Activated naive CD4-positive, alpha-beta T cell treated with anti-CD3 and anti-CD28 coated beads for 36 hours (primary cell): ENCODE data around the gene KIF5C. TPM values are rescaled to one million over a fixed set of nuclear protein-coding genes. Genes with fewer than 3 reads are reported as not detected.

Source experiments
- CTCF ChIA-PET: fragments of 350-600 bp; sonication (Branson Sonifier 250); formaldehyde crosslinking; loops from one replicate; lab custom pipeline; 2021; ENCODE audit warnings: antibody characterized with exemption; lab: Charles Lee
- DNase-seq: peaks from one replicate; pipeline ENCODE4 v3.0.0-alpha.2; 2020
- H3K27ac Mint-ChIP-seq: one replicate; pipeline ENCODE4 v1.8.0; 2021; ENCODE audit warnings: mild to moderate bottlenecking, mixed read lengths
- H3K27me3 Mint-ChIP-seq: one replicate; pipeline ENCODE4 v1.8.0; 2021; ENCODE audit warnings: low read depth, mixed read lengths
- H3K36me3 Mint-ChIP-seq: one replicate; pipeline ENCODE4 v1.8.0; 2021; ENCODE audit warnings: low read depth, mixed read lengths
- H3K4me1 Mint-ChIP-seq: one replicate; pipeline ENCODE4 v1.8.0; 2021; ENCODE audit warnings: low read depth, mixed read lengths
- H3K4me3 Mint-ChIP-seq: one replicate; pipeline ENCODE4 v1.8.0; 2021; ENCODE audit warnings: mild to moderate bottlenecking, moderate library complexity, mixed read lengths
- H3K9me3 Mint-ChIP-seq: one replicate; pipeline ENCODE4 v1.8.0; 2021; ENCODE audit warnings: mixed read lengths
- intact Hi-C: fragments of 100-400 bp; cut with micrococcal nuclease; formaldehyde crosslinking; loops from one replicate; pipeline ENCODE4 v1.15.1; 2023
- total RNA-seq, 2 experiments: library from RNA; stranded (reverse); gene quantifications; one replicate each; pipeline ENCODE4 v1.2.3, GENCODE V29; 2021

KIF5C gene
- total RNA-seq, 2 experiments from 2014 or later = 18.6 to 24.5 TPM

DNA sequence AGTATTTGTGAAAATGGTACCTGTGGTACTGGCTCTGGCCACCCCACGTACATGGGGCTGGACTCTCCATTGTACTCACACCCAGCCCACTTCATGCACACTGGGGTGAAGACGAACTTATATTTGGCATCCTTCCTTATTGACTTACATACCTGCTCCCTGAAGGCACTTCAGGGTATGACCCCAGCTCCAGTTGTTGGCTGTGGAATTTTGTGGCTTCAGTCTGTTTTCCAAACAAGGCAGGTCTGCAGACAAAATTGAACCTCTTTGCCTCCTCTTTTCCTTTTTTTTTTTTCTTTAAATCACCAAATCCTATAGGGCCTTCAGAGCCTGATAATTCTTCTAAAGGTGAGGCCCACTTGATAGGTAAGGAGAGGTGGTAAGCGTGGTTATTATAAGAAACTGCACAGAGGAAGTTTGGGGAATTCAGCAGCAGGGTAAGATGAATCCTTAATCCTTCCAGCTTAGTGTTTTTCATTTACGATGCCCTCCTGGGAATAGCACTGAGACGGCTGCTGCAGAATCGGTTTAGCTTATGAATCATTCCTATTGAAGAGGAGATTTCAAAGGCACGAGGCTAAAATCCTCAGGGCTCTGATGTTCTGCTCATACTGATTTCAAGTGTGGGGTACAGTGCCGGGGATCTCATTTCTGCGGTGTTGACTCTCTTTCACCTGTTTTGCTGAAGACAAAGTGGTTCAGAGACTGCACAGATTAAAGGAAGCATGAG lies 55.2 kb downstream of the KIF5C start:
- CTCF ChIA-PET = interaction anchor here (0.9 kb wide), 1 partner anchor 66 kb away, joined by 6 read pairs; no protein-coding TSS in a partner anchor
- H3K4me3 Mint-ChIP-seq = no peak overlapping the region
- no peaks in the 10 kb centered on the region for H3K9me3 Mint-ChIP-seq
- peaks cover 6% of the 10 kb centered on the region for H3K36me3 Mint-ChIP-seq
- intact Hi-C loops = no loop called here
- no peak overlapping the region for H3K27ac Mint-ChIP-seq
- no peaks in the 10 kb centered on the region for H3K27me3 Mint-ChIP-seq
- H3K4me1 Mint-ChIP-seq = peaks cover 14% of the 10 kb centered on the region
- no peak for DNase-seq

DNA sequence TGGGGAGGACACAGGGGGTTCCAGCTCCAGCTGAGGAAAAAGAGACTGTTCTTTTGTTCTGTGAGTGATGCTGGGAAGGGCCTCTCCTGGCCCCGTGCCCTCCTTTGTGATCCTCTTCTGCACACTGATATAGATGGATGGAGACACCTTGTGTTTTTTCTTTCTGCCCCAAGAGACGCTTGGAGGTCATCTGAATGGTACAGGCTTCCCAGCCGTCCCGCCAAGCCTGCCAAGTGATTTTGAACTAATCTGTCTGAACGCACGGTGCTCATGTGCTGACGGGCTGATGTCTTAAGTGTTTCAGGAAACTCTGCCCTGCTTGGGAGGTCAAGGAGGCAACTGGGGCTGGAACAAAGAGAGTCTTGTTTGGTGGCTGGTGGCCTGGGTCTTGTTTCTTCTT lies 57.5 kb downstream of the KIF5C start:
- H3K9me3 Mint-ChIP-seq = no peaks in the 10 kb centered on the region
- peaks cover 4% of the 10 kb centered on the region for H3K36me3 Mint-ChIP-seq
- no peak overlapping the region for H3K4me3 Mint-ChIP-seq
- no peak overlapping the region for H3K27ac Mint-ChIP-seq
- CTCF ChIA-PET = no interaction called here
- H3K27me3 Mint-ChIP-seq = no peaks in the 10 kb centered on the region
- no peak for DNase-seq
- H3K4me1 Mint-ChIP-seq = no peaks in the 10 kb centered on the region
- intact Hi-C loops = no loop called here

DNA sequence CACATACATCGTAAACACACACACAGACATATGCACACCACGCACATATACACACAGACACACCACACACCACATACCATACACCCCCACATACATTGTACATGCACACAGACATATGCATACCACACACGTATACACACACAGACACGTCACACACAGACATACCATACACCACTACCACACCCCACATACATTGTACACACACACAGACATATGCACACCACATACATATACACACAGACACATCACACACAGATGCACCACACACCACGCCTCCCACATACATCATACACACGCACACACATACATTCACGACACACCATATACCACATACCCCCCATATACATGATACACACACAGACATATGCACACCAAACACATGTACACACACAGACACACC lies 58.4 kb downstream of the KIF5C start:
- no peaks in the 10 kb centered on the region for H3K27me3 Mint-ChIP-seq
- H3K36me3 Mint-ChIP-seq = peaks cover 4% of the 10 kb centered on the region
- CTCF ChIA-PET = no interaction called here
- intact Hi-C loops = no loop called here
- H3K4me3 Mint-ChIP-seq = no peak overlapping the region
- no peak overlapping the region for H3K27ac Mint-ChIP-seq
- no peak for DNase-seq
- H3K4me1 Mint-ChIP-seq = no peaks in the 10 kb centered on the region
- H3K9me3 Mint-ChIP-seq = no peaks in the 10 kb centered on the region

DNA sequence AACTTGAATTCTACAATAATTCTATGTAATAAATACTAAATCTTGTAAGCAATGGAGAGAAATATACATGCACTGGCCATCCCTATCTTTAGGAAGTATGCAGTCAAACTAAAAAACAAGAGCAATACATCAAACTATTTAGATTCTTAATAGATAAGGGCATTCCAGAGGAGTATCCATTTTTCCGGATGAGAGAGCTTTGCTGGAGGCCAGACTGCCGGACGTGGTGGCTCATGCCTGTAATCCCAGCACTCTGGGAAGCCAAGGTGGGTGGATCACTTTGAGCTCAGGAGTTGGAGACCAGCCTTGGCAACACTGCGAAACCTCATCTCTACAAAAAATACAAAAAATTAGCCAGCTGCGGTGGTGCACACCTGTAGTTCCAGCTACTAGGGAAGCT lies 60.8 kb downstream of the KIF5C start:
- H3K36me3 Mint-ChIP-seq = peaks cover under 1% of the 10 kb centered on the region
- no peaks in the 10 kb centered on the region for H3K27me3 Mint-ChIP-seq
- CTCF ChIA-PET = no interaction called here
- no peaks in the 10 kb centered on the region for H3K4me1 Mint-ChIP-seq
- no peaks in the 10 kb centered on the region for H3K9me3 Mint-ChIP-seq
- no peak overlapping the region for H3K4me3 Mint-ChIP-seq
- H3K27ac Mint-ChIP-seq = no peak overlapping the region
- intact Hi-C loops = no loop called here
- DNase-seq = no peak

DNA sequence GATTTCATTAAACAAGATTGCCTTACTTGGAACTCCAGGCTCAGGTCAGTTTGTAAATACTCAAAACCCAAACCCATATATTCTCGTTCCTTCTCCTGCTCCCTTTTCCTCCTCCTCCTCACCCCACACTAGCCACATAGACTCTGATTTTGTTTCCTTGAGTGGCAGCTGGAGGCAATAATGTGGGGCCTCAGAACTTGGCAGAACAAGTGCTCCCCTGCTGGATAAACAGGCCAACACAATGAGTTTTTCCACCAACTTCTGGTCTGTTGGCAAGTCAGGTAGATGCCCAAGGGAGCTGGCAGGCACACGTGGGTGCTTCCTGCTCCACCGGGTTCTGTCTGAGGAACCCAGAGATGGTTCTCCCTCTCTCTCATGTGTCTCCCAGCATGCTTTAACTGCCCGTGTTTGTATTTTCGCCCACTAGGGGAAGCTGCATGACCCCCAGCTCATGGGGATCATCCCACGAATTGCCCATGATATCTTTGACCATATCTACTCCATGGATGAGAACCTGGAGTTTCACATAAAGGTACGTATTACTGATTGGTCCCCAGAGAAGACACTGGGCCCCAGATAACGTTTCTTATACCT lies 61.9 kb downstream of the KIF5C start:
- DNase-seq = no peak
- no peaks in the 10 kb centered on the region for H3K36me3 Mint-ChIP-seq
- no peak overlapping the region for H3K27ac Mint-ChIP-seq
- H3K9me3 Mint-ChIP-seq = no peaks in the 10 kb centered on the region
- CTCF ChIA-PET = interaction anchor here (0.6 kb wide), 1 partner anchor 277 kb away, joined by 3 read pairs; no protein-coding TSS in a partner anchor
- H3K27me3 Mint-ChIP-seq = no peaks in the 10 kb centered on the region
- no peak overlapping the region for H3K4me3 Mint-ChIP-seq
- intact Hi-C loops = no loop called here
- H3K4me1 Mint-ChIP-seq = no peaks in the 10 kb centered on the region

DNA sequence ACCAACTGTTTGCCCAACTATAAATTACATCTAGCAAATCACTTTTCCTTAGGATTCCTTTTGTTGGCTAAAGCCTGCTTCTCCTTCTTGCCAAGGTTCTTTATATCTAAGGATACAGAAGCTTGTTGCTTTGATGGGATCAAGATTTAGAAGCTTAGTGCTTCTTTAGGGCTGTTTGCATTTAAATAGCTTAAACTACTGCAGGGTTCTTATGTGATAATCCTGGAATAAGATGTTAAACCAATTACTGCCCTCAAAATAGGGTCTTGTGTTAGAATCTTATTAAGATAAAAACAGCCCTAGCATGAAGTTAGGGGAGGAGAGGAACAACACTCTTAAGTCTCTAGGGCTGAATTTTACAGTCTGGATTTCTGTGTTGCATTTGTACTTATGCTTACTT lies 64.2 kb downstream of the KIF5C start:
- no peaks in the 10 kb centered on the region for H3K9me3 Mint-ChIP-seq
- intact Hi-C loops = no loop called here
- CTCF ChIA-PET = interaction anchor here (0.7 kb wide), 1 partner anchor 543 kb away, joined by 3 read pairs; no protein-coding TSS in a partner anchor
- H3K27me3 Mint-ChIP-seq = no peaks in the 10 kb centered on the region
- H3K4me3 Mint-ChIP-seq = no peak overlapping the region
- no peak overlapping the region for H3K27ac Mint-ChIP-seq
- no peaks in the 10 kb centered on the region for H3K4me1 Mint-ChIP-seq
- no peak for DNase-seq
- no peaks in the 10 kb centered on the region for H3K36me3 Mint-ChIP-seq

DNA sequence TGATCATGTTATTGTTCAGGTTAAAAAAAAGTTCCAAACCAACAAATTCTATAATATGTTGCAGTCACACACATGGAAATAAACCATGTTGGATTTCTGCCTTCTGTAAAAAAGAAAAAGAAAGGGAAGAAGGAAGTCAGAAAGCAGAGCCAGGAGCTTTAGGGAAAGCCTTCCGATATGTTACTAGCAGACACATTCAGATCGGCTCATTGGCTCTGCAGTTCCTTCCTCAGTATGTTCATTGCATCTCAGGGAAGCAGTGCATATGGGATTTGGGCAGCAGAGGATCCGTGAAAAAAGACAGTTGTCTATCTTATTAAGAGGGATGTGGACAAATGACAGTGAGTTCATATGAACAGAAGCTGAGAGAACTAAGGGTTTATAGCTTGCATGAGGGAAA lies 68.1 kb downstream of the KIF5C start:
- no peak overlapping the region for H3K27ac Mint-ChIP-seq
- H3K4me1 Mint-ChIP-seq = no peaks in the 10 kb centered on the region
- H3K9me3 Mint-ChIP-seq = no peaks in the 10 kb centered on the region

DNA sequence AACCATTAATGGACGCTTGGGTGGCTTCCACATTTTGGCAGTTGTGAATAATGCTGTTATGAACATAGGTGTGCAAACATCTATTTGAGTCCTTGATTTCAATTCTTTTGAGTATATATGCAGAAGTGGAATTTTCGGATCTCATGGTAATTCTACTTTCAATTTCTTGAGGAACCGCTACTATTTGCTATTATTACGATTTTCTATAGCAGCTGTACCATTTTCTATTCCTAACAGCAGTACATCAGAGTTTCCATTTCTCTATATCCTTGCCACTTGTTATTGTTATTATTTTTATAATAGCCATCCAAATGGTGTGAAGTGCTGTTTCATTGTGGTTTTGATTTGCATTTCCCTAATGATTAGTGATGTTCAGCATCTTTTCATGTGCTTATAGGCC lies 69.5 kb downstream of the KIF5C start:
- Mint-ChIP-seq H3K4me1 (no peaks in the 10 kb centered on the region), H3K4me3 (no peak overlapping the region), H3K27me3 (no peaks in the 10 kb centered on the region), H3K9me3 (no peaks in the 10 kb centered on the region), H3K36me3 (peaks cover 4% of the 10 kb centered on the region), H3K27ac (no peak overlapping the region)
- intact Hi-C loops = no loop called here
- CTCF ChIA-PET = interaction anchor here (0.7 kb wide), 1 partner anchor 58 kb away, joined by 3 read pairs; no protein-coding TSS in a partner anchor
- DNase-seq = no peak

More for the DNA sequence above, 68.1 kb downstream of the KIF5C start:
- Mint-ChIP-seq H3K36me3 (peaks cover 4% of the 10 kb centered on the region), H3K4me3 (no peak overlapping the region), H3K27me3 (no peaks in the 10 kb centered on the region)
- CTCF ChIA-PET = no interaction called here
- DNase-seq = no peak
- intact Hi-C loops = no loop called here

DNA sequence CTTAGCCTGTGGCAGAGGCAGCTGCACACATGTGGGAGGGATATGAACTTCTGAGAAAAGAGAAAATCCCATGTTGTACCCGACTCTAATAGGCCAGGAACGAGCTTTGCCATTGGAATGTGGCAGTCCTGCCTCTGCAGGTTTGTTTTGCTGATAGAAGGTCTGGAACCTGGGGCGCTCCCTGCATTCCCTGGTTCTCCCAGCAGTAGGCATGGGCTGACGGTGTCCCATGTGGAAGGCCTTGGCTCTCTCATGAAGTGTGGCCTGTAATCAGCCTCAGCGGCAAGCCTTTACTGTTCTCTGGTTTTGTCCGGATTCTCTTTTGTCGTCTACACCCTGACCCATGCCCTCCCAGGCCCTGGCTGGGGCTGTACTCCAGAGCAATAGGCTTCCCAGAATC lies 72.3 kb downstream of the KIF5C start:
- intact Hi-C loops = no loop called here
- H3K36me3 Mint-ChIP-seq = peaks cover 10% of the 10 kb centered on the region
- H3K4me1 Mint-ChIP-seq = no peaks in the 10 kb centered on the region

DNA sequence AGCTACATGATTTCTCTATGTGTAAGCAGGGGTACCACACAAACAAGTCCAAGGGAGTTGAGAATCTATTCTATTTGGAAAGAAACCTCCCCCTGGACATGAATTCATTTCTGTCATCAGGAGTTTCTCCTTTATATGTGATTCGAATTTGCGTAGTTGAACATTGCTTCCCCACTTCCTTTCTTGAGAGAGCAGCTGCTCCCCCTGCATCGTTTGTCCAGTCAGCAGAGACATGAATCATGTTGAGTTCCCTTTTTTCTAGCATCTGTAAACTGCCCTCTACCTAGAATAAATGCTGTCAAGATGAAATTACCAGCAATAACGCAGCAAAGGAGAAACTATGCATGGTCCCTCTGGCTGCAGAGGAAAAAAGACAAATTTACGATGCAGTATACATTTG lies 73.8 kb downstream of the KIF5C start:
- CTCF ChIA-PET = interaction anchor here (0.6 kb wide), 1 partner anchor 69 kb away, joined by 3 read pairs; no protein-coding TSS in a partner anchor
- no peaks in the 10 kb centered on the region for H3K4me1 Mint-ChIP-seq
- H3K27ac Mint-ChIP-seq = no peak overlapping the region
- no peak for DNase-seq
- peaks cover 10% of the 10 kb centered on the region for H3K36me3 Mint-ChIP-seq
- no peaks in the 10 kb centered on the region for H3K27me3 Mint-ChIP-seq
- intact Hi-C loops = no loop called here
- H3K4me3 Mint-ChIP-seq = no peak overlapping the region
- H3K9me3 Mint-ChIP-seq = no peaks in the 10 kb centered on the region

More for the DNA sequence above, 72.3 kb downstream of the KIF5C start:
- H3K9me3 Mint-ChIP-seq = no peaks in the 10 kb centered on the region
- DNase-seq = no peak
- CTCF ChIA-PET = no interaction called here
- no peak overlapping the region for H3K27ac Mint-ChIP-seq
- no peaks in the 10 kb centered on the region for H3K27me3 Mint-ChIP-seq
- H3K4me3 Mint-ChIP-seq = no peak overlapping the region

DNA sequence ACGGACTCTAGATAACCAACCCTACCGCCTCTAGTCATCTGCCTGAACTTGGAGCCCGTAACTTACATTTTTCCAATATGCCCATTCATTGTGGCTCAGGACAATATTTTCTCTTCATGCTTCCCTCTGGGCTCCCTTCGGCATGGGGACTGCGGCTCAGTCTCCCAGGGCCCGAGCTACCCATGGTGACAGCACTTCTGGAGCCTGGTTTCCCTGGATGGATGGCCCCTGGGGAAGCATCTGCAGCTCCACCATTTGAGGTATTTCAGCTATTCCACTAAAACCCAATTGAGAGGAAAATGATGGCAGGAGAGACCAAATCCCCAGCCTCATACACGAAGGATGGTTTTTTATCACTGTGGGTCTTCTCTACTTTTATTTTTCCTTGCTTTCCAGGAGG lies 74.3 kb downstream of the KIF5C start:
- Mint-ChIP-seq H3K27ac (no peak overlapping the region), H3K4me3 (no peak overlapping the region), H3K36me3 (peaks cover 10% of the 10 kb centered on the region), H3K4me1 (no peaks in the 10 kb centered on the region), H3K27me3 (no peaks in the 10 kb centered on the region), H3K9me3 (no peaks in the 10 kb centered on the region)
- DNase-seq = no peak
- CTCF ChIA-PET = no interaction called here
- intact Hi-C loops = no loop called here

DNA sequence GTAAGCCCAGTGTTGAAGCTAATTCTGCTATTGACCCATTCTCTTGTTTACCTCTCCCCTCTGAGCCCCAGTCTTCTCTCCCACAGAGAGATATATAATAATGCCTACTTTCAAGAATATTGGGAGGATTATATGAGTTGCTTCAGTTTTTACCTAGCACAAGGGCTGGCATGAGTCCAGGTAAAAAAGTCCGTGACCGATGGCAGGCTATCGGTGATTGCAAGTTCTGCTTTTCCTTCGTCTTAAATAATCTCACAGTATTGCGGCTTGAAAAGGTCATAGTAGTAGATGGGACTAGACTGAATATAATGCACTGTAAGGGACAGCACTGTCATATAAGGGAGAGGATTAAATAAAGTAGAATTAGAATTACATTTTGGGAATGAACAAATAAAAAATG lies 77.6 kb downstream of the KIF5C start:
- peaks cover 8% of the 10 kb centered on the region for H3K4me1 Mint-ChIP-seq
- intact Hi-C loops = no loop called here

DNA sequence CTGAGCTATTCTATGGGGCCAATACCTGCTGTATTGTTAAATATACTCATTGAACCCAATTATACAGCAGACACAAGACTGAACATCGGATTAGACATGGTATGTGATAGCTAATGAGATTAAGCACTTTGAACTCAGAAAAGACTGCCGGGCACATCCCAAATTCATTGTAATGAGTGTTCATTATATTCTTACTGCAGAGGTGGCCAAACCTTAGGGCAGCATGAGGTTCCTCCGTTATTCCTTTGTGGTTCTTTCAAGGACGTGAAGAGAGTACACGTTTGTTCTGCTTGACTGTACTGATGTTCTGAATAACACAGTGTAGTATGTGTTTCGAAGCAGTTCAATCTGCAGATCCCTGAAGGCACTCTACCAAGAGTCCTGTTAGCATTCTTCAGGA lies 78.4 kb downstream of the KIF5C start:
- intact Hi-C loops = no loop called here
- H3K4me3 Mint-ChIP-seq = no peak overlapping the region

More for the DNA sequence above, 77.6 kb downstream of the KIF5C start:
- no peak for DNase-seq
- Mint-ChIP-seq H3K4me3 (no peak overlapping the region), H3K27ac (no peak overlapping the region), H3K36me3 (peaks cover 7% of the 10 kb centered on the region), H3K27me3 (no peaks in the 10 kb centered on the region), H3K9me3 (no peaks in the 10 kb centered on the region)
- CTCF ChIA-PET = no interaction called here

More for the DNA sequence above, 78.4 kb downstream of the KIF5C start:
- Mint-ChIP-seq H3K4me1 (peaks cover 8% of the 10 kb centered on the region), H3K27ac (no peak overlapping the region), H3K9me3 (no peaks in the 10 kb centered on the region), H3K36me3 (peaks cover 5% of the 10 kb centered on the region), H3K27me3 (no peaks in the 10 kb centered on the region)
- DNase-seq = no peak
- CTCF ChIA-PET = no interaction called here
